HuH-7.5 (cell line): ENCODE data around the gene TSPO2.

Source experiments
- DNase-seq: peaks from one replicate; pipeline ENCODE4 v3.0.0; 2011; ENCODE audit warnings: low spot score

The TSPO2 gene

GRCh38 chr6:41027799-41028560, 14.3 kb upstream of the TSPO2 start:
- DNase-seq = peak; percentile 63

DNA sequence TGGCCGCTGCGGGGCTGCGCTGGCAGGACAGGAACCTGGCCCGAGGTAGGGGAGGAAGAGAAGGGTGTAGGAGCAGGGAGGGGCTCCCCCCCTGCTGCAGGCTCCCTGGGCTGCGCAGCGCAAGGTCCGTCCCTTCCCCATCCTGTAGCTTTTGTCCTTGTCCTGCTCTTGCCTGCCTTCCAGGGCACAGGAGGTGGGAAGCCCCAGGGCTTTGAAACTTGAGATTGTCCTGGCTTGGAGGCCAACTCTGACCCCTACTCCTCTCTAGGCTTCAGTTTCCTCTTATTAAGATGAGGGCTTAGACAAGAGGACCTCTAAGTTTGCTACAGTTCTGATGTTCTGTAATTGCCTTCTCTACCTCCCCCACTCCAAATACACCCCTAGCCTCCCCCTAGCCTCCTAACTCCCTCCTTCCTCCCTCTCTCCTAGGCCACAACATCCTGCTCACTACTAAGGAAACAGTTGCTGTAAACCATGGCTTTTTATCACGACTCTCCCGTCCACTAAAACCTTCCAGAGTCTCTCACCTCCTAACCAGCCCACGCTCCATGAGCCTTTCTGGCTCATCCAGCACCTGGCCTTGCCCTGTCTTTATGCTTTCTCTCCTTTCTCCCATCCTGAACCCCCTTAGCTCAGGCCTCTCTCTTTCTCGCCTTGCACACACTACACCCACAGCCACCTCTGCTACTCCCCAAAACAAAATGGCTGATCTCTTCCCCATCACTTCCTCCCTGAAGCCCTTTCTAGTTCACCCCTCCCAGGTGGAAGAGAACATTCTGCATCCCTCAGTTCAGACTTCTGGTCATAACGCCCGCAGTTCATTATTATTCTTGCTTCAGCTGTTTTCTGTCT, 13.5 kb upstream of the TSPO2 start:
- no peak for DNase-seq

DNA sequence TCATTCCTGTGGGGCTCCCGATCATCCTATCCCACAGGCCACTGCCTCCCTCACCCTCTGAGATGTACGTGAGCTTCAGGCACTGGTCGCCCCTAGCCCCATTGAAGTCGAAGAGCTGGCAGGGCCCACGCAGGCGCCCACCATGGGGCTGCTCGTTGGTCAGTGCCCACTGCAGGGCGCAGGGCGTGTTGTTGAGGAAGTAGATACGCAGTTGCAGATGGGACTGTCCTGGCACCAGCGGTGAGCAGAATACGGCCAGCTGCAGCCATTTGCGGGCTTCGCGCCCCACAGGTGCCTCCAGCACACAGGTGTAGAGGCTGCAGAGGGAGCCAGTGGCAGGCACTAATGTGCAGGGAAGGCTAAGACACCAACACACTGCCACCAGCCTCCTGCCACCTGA, 9.4 kb upstream of the TSPO2 start:
- DNase-seq = no peak

DNA sequence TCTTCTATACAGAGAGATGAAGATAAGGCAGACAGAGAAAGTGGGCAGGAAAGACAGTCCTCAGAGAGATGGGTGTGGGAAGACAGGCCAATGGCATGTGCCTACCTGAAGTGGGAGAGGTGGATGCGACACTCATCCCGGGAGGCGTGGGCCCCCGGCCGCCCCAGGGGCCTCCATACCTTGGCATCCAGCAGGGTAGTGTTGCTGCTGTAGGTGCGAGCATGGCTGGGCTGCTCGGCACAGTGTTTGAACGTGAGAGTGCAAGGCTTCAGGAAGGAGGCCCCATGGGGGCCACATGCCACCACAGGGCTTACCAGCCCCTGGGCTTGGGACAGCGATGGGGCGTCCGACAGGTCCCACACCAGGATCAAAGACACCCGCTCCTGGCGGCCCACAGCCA, 8.5 kb upstream of the TSPO2 start:
- no peak for DNase-seq

DNA sequence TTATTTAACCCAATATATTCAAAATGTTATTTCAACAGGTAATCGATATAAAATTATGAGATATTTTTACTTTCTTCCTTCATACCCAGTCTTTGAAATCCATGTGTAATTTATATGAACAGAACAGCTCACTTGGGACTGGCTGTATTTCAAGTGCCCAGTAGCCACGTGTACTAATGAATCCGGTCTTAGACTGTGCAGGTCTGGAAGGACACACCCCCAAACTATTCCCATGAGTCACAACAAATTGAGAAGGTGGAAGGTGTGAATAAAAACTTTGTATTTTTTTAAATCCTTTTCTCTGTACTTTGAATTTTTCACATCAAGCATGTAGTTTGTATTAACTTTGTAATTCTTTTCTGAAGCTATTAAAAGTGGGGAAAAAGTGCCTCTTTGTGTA, 6.1 kb upstream of the TSPO2 start:
- DNase-seq = no peak

DNA sequence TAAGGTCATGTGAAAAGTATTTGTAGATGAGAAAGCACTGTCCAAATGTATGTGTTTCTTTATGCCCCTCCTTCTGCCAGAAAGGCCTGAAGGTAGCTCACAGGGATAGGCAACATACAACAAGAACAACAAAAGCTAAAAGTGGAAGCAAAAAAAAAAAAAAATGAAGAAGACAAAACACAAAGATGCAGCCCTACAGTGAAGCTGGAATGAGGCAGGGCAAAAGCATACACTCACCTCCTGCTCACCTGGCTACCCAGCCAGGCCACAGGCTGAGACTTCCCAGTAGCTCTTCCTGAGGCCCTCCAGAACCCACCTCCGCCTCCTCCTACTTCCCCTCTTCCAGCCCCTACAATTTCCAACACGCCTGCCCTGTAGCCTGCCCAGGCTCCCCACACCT, 5.7 kb upstream of the TSPO2 start:
- DNase-seq = no peak

GRCh38 chr6:41037107-41037900, 5.0 kb upstream of the TSPO2 start:
- no peak for DNase-seq

GRCh38 chr6:41038205-41038604, 4.1 kb upstream of the TSPO2 start:
- DNase-seq = no peak

- peak; percentile 46 for DNase-seq
These were observed 2.9 kb upstream of the TSPO2 start, which contains the start of gene UNC5CL for GRCh38 chr6:41039060-41039998. TSS of gene UNC5CL (minus strand) at chr6:41039221. CDS start at chr6:41035074, 4,147 bp downstream.

DNA sequence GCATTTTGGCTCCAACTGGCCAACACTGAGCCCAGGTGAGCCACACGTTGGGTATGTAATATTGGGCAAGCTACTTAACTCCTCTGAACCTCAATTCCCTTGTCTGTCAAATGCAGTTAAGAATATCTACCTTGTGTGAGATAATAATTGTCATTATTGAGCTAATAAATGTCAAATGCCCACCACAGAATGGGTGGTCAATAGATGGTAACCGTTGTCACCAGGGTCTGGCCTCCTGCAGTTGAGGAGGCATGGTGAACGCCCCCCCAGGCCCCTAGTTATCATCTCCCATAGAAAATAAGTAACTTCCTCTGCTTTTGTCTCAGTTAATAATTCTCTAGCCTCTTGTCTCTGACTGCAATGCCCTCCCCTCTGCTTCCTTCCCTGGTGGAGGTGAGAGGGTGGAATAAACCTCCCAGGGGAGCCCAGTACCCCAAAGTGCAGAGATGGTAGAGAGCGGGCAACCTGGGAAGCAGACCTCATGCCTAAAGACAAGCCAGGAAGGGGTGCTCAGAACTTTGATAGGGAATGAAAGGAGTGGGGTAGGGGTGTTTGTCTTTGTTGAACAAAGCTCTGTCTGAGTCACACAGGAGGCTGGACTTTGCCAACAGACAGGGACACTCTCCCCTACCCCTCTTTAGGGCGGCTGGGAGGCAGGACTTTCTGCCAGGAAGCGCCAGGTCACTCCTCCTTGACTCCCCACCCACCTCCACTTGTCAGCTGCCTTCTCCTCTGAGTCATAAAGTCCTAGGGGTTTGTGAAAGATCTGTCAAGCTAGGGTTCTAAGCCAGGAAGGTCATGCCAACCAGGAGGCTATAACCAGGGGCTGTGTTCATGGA, 1.9 kb upstream of the TSPO2 start:
- DNase-seq = peak; percentile 61

DNA sequence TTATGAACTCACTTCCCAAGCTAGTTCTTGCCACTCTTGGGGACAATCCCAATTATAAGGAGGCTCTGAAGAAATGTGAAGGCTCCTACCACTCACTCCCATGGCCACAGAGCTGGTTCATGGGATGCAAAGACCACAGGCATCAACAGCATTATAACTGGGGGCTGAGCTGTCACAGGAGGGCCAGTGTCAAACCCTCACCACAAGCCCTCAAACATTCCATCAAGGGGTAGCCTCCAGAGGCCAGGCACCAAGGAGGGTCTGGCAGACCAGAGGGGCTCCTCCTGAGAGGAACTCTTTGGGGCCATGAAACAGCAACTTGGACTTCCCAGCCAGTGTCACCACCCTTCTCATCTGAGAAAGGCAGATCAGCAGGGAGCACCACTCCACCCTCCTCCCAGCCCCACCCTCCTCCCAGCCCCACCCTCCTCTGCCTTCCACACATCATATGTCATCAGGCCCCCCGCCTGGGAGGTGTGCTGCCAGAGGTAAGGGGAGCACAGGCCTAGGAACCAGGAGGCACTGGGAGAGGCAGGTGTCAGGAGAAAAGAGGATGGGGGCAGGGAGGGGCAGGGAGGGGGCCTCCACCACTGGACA, 1.2 kb upstream of the TSPO2 start:
- no peak for DNase-seq

DNA sequence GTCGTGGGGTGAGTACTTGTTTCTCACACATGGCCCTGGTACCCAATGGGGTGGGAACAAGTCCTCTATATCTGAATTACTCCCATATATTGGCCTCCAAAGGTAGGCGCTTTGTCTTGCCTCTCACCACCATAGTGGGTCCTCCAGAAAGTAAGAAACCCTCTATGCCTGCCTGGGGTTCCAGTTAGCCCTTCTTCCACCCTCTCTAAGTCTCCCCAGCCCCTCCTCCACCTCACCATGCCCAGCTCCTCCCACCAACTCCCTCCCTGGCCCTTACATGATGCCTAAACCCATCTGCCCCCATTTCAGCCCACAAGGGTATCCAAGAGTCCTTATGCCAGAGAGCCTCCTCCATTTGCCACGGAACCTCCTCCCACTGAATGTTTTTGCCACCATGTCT, 884 bp downstream of the TSPO2 start:
- DNase-seq = no peak

DNA sequence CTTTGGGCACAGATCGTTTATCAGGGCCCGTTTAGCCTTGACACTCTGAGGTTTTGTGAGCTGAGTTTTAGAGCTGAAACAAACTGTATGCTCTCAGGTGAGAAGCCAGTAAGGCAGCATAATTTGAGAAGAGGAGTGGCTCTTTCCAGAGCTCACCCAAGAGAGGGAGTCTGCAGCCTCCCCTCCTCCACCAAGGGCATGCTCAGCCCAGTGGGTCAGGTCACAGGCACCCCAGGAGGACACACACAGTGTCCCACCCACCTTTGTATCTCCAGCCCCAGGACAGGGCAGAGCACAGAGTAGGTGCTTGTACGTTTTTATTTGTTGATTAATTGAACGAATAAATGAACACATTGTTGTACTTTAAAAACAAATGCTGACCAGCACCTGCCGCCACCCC, 3.4 kb downstream of the TSPO2 start:
- DNase-seq = no peak

GRCh38 chr6:41046084-41046483, 3.8 kb downstream of the TSPO2 start:
- no peak for DNase-seq

GRCh38 chr6:41047306-41047705, 5.0 kb downstream of the TSPO2 start:
- no peak for DNase-seq

DNA sequence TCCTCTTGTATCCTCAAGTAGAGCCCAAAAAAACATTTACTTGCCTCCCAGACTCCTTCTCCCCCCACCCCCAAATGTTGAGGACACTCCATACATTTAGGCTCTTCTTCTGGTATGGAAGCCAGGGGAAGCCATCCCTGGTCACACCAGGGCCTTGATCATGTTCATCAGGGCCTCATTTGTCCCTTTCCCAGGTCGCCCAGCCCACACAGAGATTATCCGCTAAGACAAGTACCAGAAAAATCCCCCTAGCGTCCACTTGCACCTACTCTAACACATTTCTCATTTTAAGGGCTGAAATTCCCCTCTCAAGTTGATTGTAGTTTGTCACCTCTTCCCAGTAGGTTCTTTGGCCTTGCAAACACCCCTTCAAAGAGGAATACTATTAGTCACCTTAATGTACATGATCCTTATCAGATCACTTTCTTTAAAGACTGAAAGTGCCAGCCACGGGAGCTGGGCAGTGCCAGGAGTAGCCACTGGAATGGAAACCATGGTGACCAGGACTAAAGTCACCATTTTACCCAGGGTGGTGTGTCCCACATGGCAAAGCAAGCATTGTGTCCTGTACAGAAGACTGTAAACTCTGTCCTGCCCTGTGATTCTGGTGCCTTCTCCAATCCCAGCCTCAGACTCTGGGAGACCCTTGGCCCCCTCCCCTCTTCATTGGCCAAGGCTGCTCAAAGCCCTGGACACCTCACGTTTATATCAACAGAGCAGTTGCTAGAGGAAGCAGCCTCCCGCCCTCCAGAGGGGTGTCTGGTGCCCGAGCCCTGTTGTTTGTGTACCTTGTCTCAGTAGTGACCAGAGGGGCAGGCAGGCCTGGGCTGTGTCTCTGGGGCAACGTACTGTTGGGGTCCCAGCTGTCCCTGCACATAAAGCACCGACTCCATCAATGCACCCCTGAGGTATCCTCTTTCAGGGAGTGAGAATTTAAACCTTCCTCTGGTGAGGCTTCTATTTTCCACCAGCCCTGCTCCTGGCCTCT, 5.8 kb downstream of the TSPO2 start:
- DNase-seq = no peak

DNA sequence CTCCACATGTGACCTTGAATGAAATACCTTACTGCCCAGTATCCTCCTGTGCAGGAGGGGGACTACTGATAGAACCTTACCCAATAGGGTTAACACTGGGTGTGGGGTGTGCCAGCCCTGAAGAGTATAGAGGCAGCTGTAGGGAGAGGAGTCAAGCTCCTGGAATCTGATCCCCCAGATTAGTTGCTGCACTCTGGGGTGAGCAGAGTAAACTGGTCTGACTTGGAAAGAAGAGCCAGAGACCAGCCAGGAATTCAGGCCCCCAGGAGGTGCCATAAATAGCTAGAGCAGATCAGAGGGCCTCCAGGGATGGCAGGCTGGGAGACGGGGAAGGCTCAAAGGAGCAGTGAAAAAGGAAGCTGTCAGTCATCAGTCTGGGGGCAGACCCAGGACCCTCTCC, 7.3 kb downstream of the TSPO2 start:
- no peak for DNase-seq

DNA sequence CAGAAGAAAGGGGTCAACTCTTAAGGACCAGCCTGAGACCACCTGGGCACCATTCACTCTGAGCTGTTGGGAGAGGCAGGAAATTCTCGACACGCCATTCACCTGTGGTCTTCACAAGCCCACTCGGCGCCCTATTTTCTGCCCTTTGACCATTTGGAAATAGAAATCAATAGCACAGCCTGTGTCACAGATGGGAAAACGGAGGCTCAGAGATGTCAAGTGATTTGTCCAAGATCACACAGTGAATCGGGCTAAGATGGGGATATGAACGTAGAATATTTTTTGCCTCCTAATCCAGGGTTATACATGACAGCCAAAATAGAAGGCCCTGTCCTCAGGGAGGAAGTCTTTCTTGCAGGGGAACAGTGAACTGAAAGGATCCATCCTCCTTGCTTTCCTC, 7.7 kb downstream of the TSPO2 start:
- no peak for DNase-seq

- no peak for DNase-seq
These were observed 8.3 kb downstream of the TSPO2 start for GRCh38 chr6:41050536-41050935.
